Smooth muscle cell (in vitro differentiated cells): ENCODE measurements around the gene SCO2. TPM values are rescaled to one million over a fixed set of nuclear protein-coding genes. Genes with fewer than 3 reads are reported as not detected.
"Not testable (repeated sequence)": the region's sequence is repeated elsewhere in the genome, so short reads cannot be mapped to it uniquely, and the experiment has no call there.

Experiments used
- DNase-seq: peaks from one replicate; lab custom pipeline; 2025; ENCODE audit not compliant: unreplicated experiment; lab: John Stamatoyannopoulos, UW
- H2AFZ ChIP-seq: fragments of 200-600 bp; sonication (generic); 2 replicates; pipeline ENCODE4 v1.6.0; 2016; ENCODE audit warnings: antibody characterized with exemption, low read depth, mild to moderate bottlenecking
- H3F3A ChIP-seq: fragments of 200-600 bp; sonication (generic); 2 replicates; pipeline ENCODE4 v1.6.0; 2017; ENCODE audit warnings: antibody characterized with exemption, low read depth
- H3K27ac ChIP-seq: fragments of 200-600 bp; sonication (generic); 2 replicates; pipeline ENCODE4 v1.5.1; 2016; ENCODE audit warnings: low read depth, mild to moderate bottlenecking
- H3K27me3 ChIP-seq: fragments of 200-600 bp; sonication (generic); 2 replicates; pipeline ENCODE4 v1.6.1; 2016; ENCODE audit warnings: low read depth, mild to moderate bottlenecking
- H3K36me3 ChIP-seq: fragments of 200-600 bp; sonication (generic); 2 replicates; pipeline ENCODE4 v1.5.1; 2016; ENCODE audit warnings: low read depth
- H3K4me1 ChIP-seq: fragments of 200-600 bp; sonication (generic); 2 replicates; pipeline ENCODE4 v1.5.1; 2016; ENCODE audit warnings: low read depth
- H3K4me2 ChIP-seq: fragments of 200-600 bp; sonication (generic); 2 replicates; pipeline ENCODE4 v1.6.0; 2016; ENCODE audit warnings: mild to moderate bottlenecking
- H3K4me3 ChIP-seq: fragments of 200-600 bp; sonication (generic); 2 replicates; pipeline ENCODE4 v1.5.1; 2016; ENCODE audit warnings: mild to moderate bottlenecking
- H3K79me2 ChIP-seq: fragments of 200-600 bp; sonication (generic); 2 replicates; pipeline ENCODE4 v1.6.0; 2016; ENCODE audit warnings: low read depth, mild to moderate bottlenecking
- H3K9ac ChIP-seq: fragments of 200-600 bp; sonication (generic); 2 replicates; pipeline ENCODE4 v1.6.0; 2016; ENCODE audit warnings: low read depth
- H3K9me3 ChIP-seq: fragments of 200-600 bp; sonication (generic); replicated peaks from 2 replicates; pipeline ENCODE4 v1.5.1; 2016; ENCODE audit warnings: low read depth
- H4K20me1 ChIP-seq: fragments of 200-600 bp; sonication (generic); 2 replicates; pipeline ENCODE4 v1.6.0; 2016; ENCODE audit warnings: low read depth
- WGBS: methylation state at CpG from one replicate; pipeline ENCODE4 v1.1.7; 2016; ENCODE audit warnings: low lambda C conversion rate; 5-methylcytosine and 5-hydroxymethylcytosine counted together
- polyA plus RNA-seq: library from polyadenylated mRNA; unstranded; fragments of >200 nt; fragmentation: Nextera tagmentation; extraction: Ambion mirVana; gene quantifications from 2 replicates; pipeline ENCODE4 v1.2.1, GENCODE V29; 2016
- total RNA-seq: library from RNA; depleted of rRNA; stranded (reverse); fragments of >200 nt; gene quantifications from 2 replicates; pipeline ENCODE4 v1.2.3, GENCODE V29; 2014
- TF ChIP-seq, protein P1 (sequence below): fragments of 200-600 bp; sonication (generic); IDR thresholded peaks from 2 replicates; pipeline ENCODE4 v1.5.1; 2017; ENCODE audit warnings: borderline replicate concordance, mild to moderate bottlenecking, antibody characterized with exemption; ENCODE audit not compliant: insufficient read depth, poor library complexity, severe bottlenecking

Gene SCO2
- total and polyA plus RNA-seq, 2 experiments from 2014 or later: 1.5 to 22.6 TPM

DNA sequence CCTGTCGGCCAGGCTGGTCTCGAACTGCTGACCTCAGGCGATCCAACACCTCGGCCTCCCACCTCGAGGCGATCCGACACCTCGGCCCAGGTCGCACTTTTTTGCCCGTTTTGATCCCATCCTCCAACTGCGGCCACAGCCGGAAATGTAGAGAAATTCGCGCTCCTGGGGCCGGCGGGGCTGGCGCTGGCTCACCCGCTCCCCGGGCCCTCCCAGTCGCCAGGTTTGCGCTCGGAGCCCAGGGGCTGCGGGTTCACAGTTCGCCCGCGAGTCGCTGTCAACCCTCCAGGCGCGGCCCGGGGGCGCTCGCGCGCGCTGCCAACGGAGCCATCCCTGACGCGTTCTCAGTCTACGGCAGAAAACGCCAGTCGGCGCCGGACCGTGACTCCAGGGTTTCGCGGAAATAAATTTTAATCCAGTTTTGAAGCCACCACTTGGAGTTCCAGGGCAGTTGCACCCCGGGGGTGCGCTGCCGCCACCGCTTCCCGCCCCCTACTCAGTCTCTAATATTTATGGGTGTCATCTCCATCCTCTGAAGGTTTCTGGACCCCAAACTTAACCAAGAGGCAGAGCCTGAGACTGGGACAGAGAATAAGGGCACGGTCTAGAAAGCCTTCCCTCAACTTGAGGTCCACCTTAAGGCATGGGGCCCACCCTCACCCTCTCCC is 18.8 kb upstream of the SCO2 start:
- TF ChIP-seq, protein P1, sequence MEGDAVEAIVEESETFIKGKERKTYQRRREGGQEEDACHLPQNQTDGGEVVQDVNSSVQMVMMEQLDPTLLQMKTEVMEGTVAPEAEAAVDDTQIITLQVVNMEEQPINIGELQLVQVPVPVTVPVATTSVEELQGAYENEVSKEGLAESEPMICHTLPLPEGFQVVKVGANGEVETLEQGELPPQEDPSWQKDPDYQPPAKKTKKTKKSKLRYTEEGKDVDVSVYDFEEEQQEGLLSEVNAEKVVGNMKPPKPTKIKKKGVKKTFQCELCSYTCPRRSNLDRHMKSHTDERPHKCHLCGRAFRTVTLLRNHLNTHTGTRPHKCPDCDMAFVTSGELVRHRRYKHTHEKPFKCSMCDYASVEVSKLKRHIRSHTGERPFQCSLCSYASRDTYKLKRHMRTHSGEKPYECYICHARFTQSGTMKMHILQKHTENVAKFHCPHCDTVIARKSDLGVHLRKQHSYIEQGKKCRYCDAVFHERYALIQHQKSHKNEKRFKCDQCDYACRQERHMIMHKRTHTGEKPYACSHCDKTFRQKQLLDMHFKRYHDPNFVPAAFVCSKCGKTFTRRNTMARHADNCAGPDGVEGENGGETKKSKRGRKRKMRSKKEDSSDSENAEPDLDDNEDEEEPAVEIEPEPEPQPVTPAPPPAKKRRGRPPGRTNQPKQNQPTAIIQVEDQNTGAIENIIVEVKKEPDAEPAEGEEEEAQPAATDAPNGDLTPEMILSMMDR: peak; percentile 49

DNA sequence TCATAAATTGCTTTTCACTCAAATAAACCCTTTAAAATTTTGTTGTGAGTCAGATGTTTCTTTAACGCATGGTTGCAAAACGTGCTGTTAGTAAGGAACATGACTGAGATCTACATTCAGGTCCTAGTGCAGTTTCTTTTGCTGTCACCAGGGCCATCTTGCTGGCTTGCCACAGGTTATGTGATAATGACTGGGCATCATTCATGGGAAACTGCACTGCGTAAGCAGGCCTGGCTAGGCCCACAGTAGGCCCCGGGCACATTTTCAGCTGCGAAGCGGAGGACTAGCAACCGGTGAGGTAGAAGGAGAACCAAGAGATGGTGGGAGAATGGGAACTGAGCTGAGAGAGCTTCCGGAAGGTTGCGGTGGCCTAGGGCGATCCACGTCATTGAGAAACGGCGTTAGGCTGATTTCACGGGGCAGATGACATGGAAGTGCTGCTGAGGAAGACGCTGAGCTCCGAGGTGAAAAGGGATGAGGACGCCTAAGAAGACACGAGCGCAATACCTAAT is 17.1 kb upstream of the SCO2 start:
- no peaks in the 10 kb centered on the region for H3K27me3 ChIP-seq
- no peak overlapping the region for H3K4me2 ChIP-seq
- DNase-seq: no peak
- H3F3A ChIP-seq: peaks cover 19% of the 10 kb centered on the region
- no peaks in the 10 kb centered on the region for H4K20me1 ChIP-seq
- no peaks in the 10 kb centered on the region for H3K9me3 ChIP-seq
- no peak overlapping the region for H3K4me3 ChIP-seq
- H2AFZ ChIP-seq: no peak overlapping the region
- peaks cover 30% of the 10 kb centered on the region for H3K4me1 ChIP-seq
- H3K9ac ChIP-seq: peak overlapping the region; percentile 11
- H3K36me3 ChIP-seq: no peaks in the 10 kb centered on the region
- peak overlapping the region; percentile 100 for H3K27ac ChIP-seq
- 87% methylated on average over 19 of the region's 19 CpGs for WGBS
- TF ChIP-seq, protein P1: no peak
- no peaks in the 10 kb centered on the region for H3K79me2 ChIP-seq

More for the DNA sequence above, 18.8 kb upstream of the SCO2 start:
- DNase-seq: peak; percentile 53
- Histone ChIP-seq H3K9me3 (no peaks in the 10 kb centered on the region), H3K4me1 (peaks cover 18% of the 10 kb centered on the region), H3K4me2 (peak overlapping the region; percentile 85), H3K27ac (peak overlapping the region; percentile 47), H4K20me1 (no peaks in the 10 kb centered on the region), H3K27me3 (no peaks in the 10 kb centered on the region), H3K4me3 (peak overlapping the region; percentile 35), H3K79me2 (no peaks in the 10 kb centered on the region), H2AFZ (peak overlapping the region; percentile 75), H3K36me3 (no peaks in the 10 kb centered on the region), H3F3A (peaks cover 3% of the 10 kb centered on the region), H3K9ac (peak overlapping the region; percentile 47)
- WGBS: 12% methylated on average over 52 of the region's 52 CpGs

DNA sequence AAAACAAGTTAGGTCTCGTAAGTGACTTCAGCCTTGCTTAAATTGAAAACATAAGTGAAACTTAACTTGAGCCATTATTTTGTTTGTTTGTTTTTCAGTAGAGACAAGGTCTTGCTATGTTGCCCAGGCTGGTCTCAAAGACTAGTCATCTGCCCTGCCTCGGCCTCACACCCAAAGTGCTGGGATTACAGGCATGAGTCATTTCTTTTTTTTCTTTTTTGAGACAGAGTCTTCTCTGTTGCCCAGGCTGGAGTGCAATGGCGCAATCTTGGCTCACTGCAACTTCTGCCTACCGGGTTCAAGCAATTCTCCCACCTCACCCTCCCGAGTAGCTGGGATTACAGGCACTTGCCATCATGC is 16.2 kb upstream of the SCO2 start:
- not testable (repeated sequence) for H3K79me2 ChIP-seq, H4K20me1 ChIP-seq, H3K9me3 ChIP-seq, H2AFZ ChIP-seq, H3K27me3 ChIP-seq, H3K36me3 ChIP-seq, H3K4me3 ChIP-seq, DNase-seq
- Histone ChIP-seq H3K4me2 (peak overlapping the region; percentile 26), H3K9ac (peak overlapping the region; percentile 96), H3K4me1 (peaks cover 30% of the 10 kb centered on the region), H3F3A (peaks cover 24% of the 10 kb centered on the region), H3K27ac (peak overlapping the region; percentile 100)
- WGBS: 15% methylated on average over 5 of the region's 5 CpGs

DNA sequence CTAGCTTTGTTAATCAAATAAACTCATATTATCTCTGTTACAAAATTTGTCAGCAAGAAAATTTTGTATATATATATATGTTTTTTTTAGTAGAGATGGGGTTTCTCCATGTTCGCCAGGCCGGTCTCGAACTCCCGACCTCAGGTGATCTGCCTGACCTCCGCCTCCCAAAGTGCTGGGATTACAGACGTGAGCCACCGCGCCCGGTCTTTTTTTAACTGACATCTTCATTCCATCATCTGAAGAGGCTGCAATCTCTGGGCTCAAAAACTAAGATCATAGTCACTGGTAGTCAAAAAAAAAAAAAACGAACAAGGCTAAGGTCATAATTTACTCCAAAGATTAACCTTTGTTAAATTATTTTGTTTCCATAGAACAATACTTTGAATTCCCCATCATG is 15.0 kb upstream of the SCO2 start:
- H3K79me2 ChIP-seq: peaks cover 12% of the 10 kb centered on the region
- H3K27ac ChIP-seq: peak overlapping the region; percentile 100

More for the DNA sequence above, 15.0 kb upstream of the SCO2 start:
- WGBS: 87% methylated on average over 10 of the region's 10 CpGs
- DNase-seq: no peak
- Histone ChIP-seq H3K4me1 (peaks cover 30% of the 10 kb centered on the region), H3K9ac (peak overlapping the region; percentile 96), H2AFZ (no peak overlapping the region), H3K36me3 (no peaks in the 10 kb centered on the region), H3K4me3 (no peak overlapping the region), H4K20me1 (no peaks in the 10 kb centered on the region), H3K27me3 (no peaks in the 10 kb centered on the region), H3K9me3 (no peaks in the 10 kb centered on the region), H3F3A (peaks cover 28% of the 10 kb centered on the region), H3K4me2 (peak overlapping the region; percentile 81)
- TF ChIP-seq, protein P1: no peak
